Eye (tissue), 1 donor: ENCODE results near the gene GID8.

Experiments
- DNase-seq: peaks from one replicate; pipeline ENCODE4 v3.0.0-alpha.2; 2015

The GID8 gene

GRCh38 chr20:62905536-62906117, 32.3 kb upstream of the GID8 start:
- no peak for DNase-seq

GRCh38 chr20:62906209-62906608, 31.7 kb upstream of the GID8 start:
- no peak for DNase-seq

GRCh38 chr20:62906647-62907375, 31.1 kb upstream of the GID8 start:
- no peak for DNase-seq

- DNase-seq, result no peak
Measured at GRCh38 chr20:62907384-62908317, 30.3 kb upstream of the GID8 start.

- DNase-seq, result no peak
Measured at GRCh38 chr20:62908971-62909791, 28.8 kb upstream of the GID8 start.

- DNase-seq, result no peak
Measured at GRCh38 chr20:62910217-62910766, 27.7 kb upstream of the GID8 start.

- DNase-seq, result no peak
Measured at GRCh38 chr20:62910777-62911497, 27.0 kb upstream of the GID8 start.

- DNase-seq, result no peak
Measured at GRCh38 chr20:62911701-62912280, 26.2 kb upstream of the GID8 start.

- DNase-seq, result no peak
Measured at GRCh38 chr20:62913043-62913630, 24.8 kb upstream of the GID8 start.

GRCh38 chr20:62914436-62914835, 23.5 kb upstream of the GID8 start:
- peak; percentile 17 for DNase-seq

GRCh38 chr20:62914970-62915457, 22.9 kb upstream of the GID8 start:
- DNase-seq, result peak; percentile 94

- DNase-seq, result no peak
Measured at GRCh38 chr20:62916703-62917476, 21.1 kb upstream of the GID8 start.

- no peak for DNase-seq
Measured at GRCh38 chr20:62917720-62918119, 20.2 kb upstream of the GID8 start.

GRCh38 chr20:62918147-62918546, 19.8 kb upstream of the GID8 start:
- DNase-seq, result no peak

GRCh38 chr20:62918831-62919230, 19.1 kb upstream of the GID8 start:
- no peak for DNase-seq

GRCh38 chr20:62920039-62920645, 17.8 kb upstream of the GID8 start:
- DNase-seq, result no peak

GRCh38 chr20:62921119-62921687, 16.7 kb upstream of the GID8 start:
- peak; percentile 82 for DNase-seq

- DNase-seq, result no peak
Measured at GRCh38 chr20:62922451-62922921, 15.5 kb upstream of the GID8 start.
